Stimulated activated naive B cell treated with anti-CD40 and anti-IgM and Interleukin-4, amounts not matched to agents 10 μg/mL and 1 μg/mL and 100 μg/mL, for 72 hours (primary cell): ENCODE measurements around the gene LHPP.

ENCODE experiments used
- ATAC-seq, 2 donors: fragments of 150-1000 bp; cut with Tn5 transposase; replicated peaks; 2 replicates each; pipeline ENCODE4 v1.10.0; 2021; ENCODE audit warnings: moderate library complexity in 1 of 2
- DNase-seq: peaks from one replicate; pipeline ENCODE4 v3.0.0; 2021
- H3K27ac Mint-ChIP-seq: one replicate; pipeline ENCODE4 v1.8.0; 2022; ENCODE audit warnings: mild to moderate bottlenecking, mixed read lengths
- H3K27me3 Mint-ChIP-seq, 2 donors: one replicate each; pipeline ENCODE4 v1.8.0; 2022; ENCODE audit warnings: mixed read lengths in 2 of 2
- H3K36me3 Mint-ChIP-seq, 2 donors: one replicate each; pipeline ENCODE4 v1.8.0; 2022; ENCODE audit warnings: mixed read lengths in 2 of 2, mild to moderate bottlenecking in 1 of 2
- H3K4me1 Mint-ChIP-seq, 2 donors: one replicate each; pipeline ENCODE4 v1.8.0; 2022; ENCODE audit warnings: mixed read lengths in 2 of 2, mild to moderate bottlenecking in 1 of 2
- H3K4me3 Mint-ChIP-seq, 2 donors: one replicate each; pipeline ENCODE4 v1.8.0; 2022; ENCODE audit warnings: mild to moderate bottlenecking in 2 of 2, mixed read lengths in 2 of 2, moderate library complexity in 1 of 2
- H3K9me3 Mint-ChIP-seq, 2 donors: one replicate each; pipeline ENCODE4 v1.8.0; 2022; ENCODE audit warnings: mixed read lengths in 2 of 2, mild to moderate bottlenecking in 1 of 2

Gene LHPP

GRCh38 chr10:124612611-124613498, 151.2 kb downstream of the LHPP start:
- H3K9me3 Mint-ChIP-seq, result no peaks in the 10 kb centered on the region
- H3K27ac Mint-ChIP-seq, result peak overlapping the region; percentile 94
- peaks cover 55 to 92% of the 10 kb centered on the region in 2 donors for H3K4me1 Mint-ChIP-seq
- ATAC-seq, result peak; percentile 46 to 65
- DNase-seq, result no peak
- no peaks in the 10 kb centered on the region for H3K27me3 Mint-ChIP-seq
- H3K36me3 Mint-ChIP-seq, result peaks cover 12 to 26% of the 10 kb centered on the region in 2 donors
- H3K4me3 Mint-ChIP-seq, result peak overlapping the region; percentile 41 to 59

DNA sequence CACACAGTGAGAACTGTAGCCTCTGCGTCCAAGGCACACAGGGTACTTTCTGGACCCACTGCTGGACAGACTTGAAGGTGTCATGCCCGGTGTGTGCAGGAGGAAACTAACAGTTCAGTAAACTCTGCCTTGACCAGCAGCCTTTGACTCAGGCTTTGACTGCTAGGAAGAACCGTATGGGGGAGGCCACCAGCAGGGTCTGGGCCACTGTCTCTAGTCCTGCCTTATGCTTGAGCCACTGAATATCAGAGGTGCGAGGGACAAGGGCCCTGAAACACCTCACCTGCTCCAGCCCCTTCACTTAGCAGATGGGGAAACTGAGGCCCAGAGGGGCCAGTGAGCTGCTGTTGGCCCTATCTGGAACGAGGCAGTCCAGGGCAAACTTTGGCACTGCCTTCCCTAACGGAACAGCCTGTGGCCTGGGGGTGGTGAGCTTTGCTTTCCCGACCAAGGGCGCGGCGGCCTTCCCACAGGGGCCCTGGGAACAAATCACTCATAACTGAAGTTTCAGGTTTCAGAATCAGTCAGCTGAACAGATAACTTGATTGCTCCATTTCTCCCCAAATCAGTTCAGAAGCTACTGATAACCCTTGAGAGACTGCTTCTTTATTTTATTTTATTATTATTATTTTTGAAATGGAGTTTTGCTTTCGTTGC, 152.5 kb downstream of the LHPP start:
- Mint-ChIP-seq H3K9me3 (no peaks in the 10 kb centered on the region), H3K27ac (peak overlapping the region; percentile 73), H3K4me1 (peaks cover 65 to 94% of the 10 kb centered on the region in 2 donors), H3K27me3 (no peaks in the 10 kb centered on the region), H3K36me3 (peaks cover 12 to 26% of the 10 kb centered on the region in 2 donors), H3K4me3 (peak overlapping the region in 1 of 2 donors; percentile 53)
- DNase-seq (peak; percentile 58), ATAC-seq (peak; percentile 41 to 50)

DNA sequence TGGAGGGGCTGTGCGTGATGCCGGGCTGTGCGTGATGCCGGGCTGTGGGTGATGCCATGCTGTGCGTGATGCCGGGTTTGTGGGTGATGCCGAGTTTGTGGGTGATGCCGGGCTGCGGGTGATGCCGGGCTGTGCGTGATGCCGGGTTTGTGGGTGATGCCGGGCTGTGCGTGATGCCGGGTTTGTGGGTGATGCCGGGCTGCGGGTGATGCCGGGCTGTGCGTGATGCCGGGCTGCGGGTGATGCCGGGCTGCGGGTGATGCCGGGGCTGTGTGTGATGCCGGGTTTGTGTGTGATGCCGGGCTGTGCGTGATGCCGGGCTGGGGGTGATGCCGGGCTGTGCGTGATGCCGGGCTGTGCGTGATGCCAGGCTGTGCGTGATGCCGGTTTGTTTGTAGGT, 153.6 kb downstream of the LHPP start:
- H3K36me3 Mint-ChIP-seq, result peaks cover 10 to 20% of the 10 kb centered on the region in 2 donors
- peak overlapping the region; percentile 25 to 46 for H3K4me3 Mint-ChIP-seq
- no peaks in the 10 kb centered on the region for H3K9me3 Mint-ChIP-seq
- no peaks in the 10 kb centered on the region for H3K27me3 Mint-ChIP-seq
- peaks cover 66 to 95% of the 10 kb centered on the region in 2 donors for H3K4me1 Mint-ChIP-seq
- H3K27ac Mint-ChIP-seq, result peak overlapping the region; percentile 89
- ATAC-seq (no peak), DNase-seq (no peak)

GRCh38 chr10:124616040-124616835, 154.6 kb downstream of the LHPP start:
- Mint-ChIP-seq H3K27ac (peak overlapping the region; percentile 83), H3K36me3 (peaks cover 13 to 20% of the 10 kb centered on the region in 2 donors), H3K9me3 (no peaks in the 10 kb centered on the region), H3K27me3 (no peaks in the 10 kb centered on the region), H3K4me3 (peak overlapping the region in 1 of 2 donors; percentile 32), H3K4me1 (peaks cover 69 to 100% of the 10 kb centered on the region in 2 donors)
- ATAC-seq (no peak), DNase-seq (no peak)

DNA sequence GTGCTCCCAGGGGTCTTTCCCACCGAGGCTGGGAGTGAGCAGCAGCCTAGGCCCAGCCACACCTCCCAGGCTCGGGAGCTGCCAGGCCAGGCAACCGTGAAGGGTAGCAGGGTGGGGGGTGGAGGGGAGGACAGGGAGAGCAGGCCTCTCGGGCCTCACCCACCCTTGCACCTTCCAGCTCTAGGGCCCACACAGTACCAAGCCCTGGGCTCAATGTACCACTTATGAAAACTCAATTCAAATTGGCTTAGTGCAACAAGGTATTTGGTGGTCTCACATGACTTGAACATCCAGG, 155.2 kb downstream of the LHPP start:
- Mint-ChIP-seq H3K4me3 (peak overlapping the region; percentile 55 to 83), H3K27ac (peak overlapping the region; percentile 95)
- ATAC-seq, result no peak

DNA sequence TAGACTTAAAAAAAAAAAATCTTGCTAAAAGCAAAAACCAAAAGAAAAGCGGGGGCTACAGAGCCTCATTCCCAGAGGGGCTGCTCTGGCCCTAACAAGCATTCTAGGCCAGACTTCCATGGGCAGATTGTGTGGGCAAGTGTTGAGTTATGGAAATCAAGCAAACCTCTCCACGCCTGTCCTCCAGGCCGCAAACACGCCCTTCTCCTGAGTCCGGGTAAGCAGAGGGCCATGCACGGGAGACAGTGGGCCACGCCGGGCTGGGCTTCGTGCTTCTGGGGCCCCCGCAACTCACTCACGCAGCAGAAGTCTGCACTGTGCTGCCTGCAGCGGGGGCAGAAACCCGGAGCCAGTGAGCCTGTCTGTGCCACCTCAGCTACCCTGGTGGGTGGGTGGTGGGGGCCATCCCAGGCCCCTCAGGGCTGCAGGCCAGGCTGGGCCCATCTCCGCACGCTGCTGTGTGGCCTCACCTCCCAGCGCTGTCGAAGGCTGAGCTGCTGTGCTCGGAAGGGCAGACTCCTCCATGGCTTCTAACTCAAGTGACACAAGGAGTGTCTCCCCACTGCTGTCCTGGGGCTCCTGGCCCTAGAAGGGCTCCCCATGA, 156.9 kb downstream of the LHPP start:
- peaks cover 70 to 100% of the 10 kb centered on the region in 2 donors for H3K4me1 Mint-ChIP-seq
- peaks cover 16 to 28% of the 10 kb centered on the region in 2 donors for H3K36me3 Mint-ChIP-seq

More for the DNA sequence above, 155.2 kb downstream of the LHPP start:
- peaks cover 72 to 100% of the 10 kb centered on the region in 2 donors for H3K4me1 Mint-ChIP-seq
- H3K9me3 Mint-ChIP-seq, result no peaks in the 10 kb centered on the region
- H3K36me3 Mint-ChIP-seq, result peaks cover 13 to 20% of the 10 kb centered on the region in 2 donors
- no peak for DNase-seq
- H3K27me3 Mint-ChIP-seq, result no peaks in the 10 kb centered on the region

DNA sequence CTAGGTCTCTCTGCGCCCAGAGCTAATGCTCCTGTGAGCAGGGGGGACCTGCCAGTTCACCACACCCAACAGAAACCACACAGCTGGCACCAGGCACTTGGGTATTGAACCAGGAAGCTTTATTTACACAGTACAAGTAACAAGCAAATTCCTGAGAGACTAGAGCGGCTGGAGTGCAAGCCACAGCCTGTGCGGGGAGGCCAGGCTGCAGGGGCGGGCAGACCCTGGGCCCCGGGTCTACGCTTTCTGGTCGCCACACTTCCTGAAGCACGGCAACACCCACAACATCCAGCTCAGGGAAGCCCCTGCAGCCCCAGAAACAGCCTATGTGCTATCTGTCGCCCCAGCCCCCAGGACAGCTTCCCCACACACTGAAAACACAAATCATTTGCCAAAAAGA, 157.6 kb downstream of the LHPP start:
- ATAC-seq, result peak; percentile 68 to 73
- no peak for DNase-seq
- Mint-ChIP-seq H3K9me3 (no peaks in the 10 kb centered on the region), H3K27ac (peak overlapping the region; percentile 88), H3K4me1 (peaks cover 70 to 100% of the 10 kb centered on the region in 2 donors), H3K36me3 (peaks cover 18 to 28% of the 10 kb centered on the region in 2 donors), H3K27me3 (no peaks in the 10 kb centered on the region), H3K4me3 (peak overlapping the region; percentile 74 to 83)

More for the DNA sequence above, 156.9 kb downstream of the LHPP start:
- Mint-ChIP-seq H3K4me3 (peak overlapping the region; percentile 77 to 83), H3K27me3 (no peaks in the 10 kb centered on the region), H3K27ac (peak overlapping the region; percentile 95), H3K9me3 (no peaks in the 10 kb centered on the region)
- no peak for DNase-seq
- ATAC-seq, result peak; percentile 0 to 1

DNA sequence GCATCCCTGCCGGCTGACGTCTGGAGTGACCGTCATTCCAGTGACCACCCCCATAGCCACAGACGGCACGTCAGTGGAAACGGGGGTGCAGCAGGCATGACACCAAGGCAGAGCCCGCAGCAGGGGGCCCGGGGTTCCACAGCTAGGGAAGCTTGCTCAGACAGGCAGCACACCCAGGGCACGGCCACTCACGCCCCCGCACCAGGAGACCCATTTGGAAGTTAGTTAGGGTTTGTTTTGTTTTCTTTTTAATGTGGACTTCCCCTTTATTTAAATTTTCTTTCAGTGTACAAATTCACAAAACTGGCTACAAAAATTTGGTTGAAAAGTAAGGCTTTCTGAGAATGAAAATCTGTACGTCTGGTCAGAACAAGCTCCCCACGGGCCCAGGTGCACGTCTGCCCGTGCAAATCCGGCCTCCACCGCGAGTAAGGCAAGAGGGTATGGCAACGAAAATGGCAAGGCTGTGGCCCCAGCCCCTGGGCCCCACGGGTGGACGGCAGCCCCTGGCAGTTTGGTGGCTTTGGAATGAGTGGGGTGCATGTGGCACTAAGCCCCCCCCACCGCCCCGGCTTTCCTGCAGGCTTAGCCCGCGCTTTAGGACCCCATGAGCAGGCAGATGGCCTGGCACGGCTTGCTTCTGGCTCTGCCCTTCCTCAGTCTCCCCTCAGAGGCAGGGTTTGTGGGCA, 158.3 kb downstream of the LHPP start:
- DNase-seq, result no peak
- H3K27ac Mint-ChIP-seq, result peak overlapping the region; percentile 94
- H3K4me3 Mint-ChIP-seq, result peak overlapping the region; percentile 74 to 83
- no peaks in the 10 kb centered on the region for H3K27me3 Mint-ChIP-seq
- H3K9me3 Mint-ChIP-seq, result no peaks in the 10 kb centered on the region
- H3K4me1 Mint-ChIP-seq, result peaks cover 72 to 100% of the 10 kb centered on the region in 2 donors
- peak; percentile 45 to 60 for ATAC-seq
- peaks cover 17 to 29% of the 10 kb centered on the region in 2 donors for H3K36me3 Mint-ChIP-seq

- H3K4me1 Mint-ChIP-seq, result peaks cover 76 to 100% of the 10 kb centered on the region in 2 donors
- no peaks in the 10 kb centered on the region for H3K9me3 Mint-ChIP-seq
- H3K27ac Mint-ChIP-seq, result peak overlapping the region; percentile 31
- DNase-seq (no peak), ATAC-seq (no peak)
- H3K4me3 Mint-ChIP-seq, result no peak overlapping the region
- H3K36me3 Mint-ChIP-seq, result peaks cover 16 to 17% of the 10 kb centered on the region in 2 donors
- H3K27me3 Mint-ChIP-seq, result no peaks in the 10 kb centered on the region
These were observed 160.0 kb downstream of the LHPP start for GRCh38 chr10:124621637-124622036.

- no peak for ATAC-seq
- peak overlapping the region; percentile 81 for H3K27ac Mint-ChIP-seq
- DNase-seq, result no peak
- H3K27me3 Mint-ChIP-seq, result no peaks in the 10 kb centered on the region
- no peaks in the 10 kb centered on the region for H3K9me3 Mint-ChIP-seq
- H3K4me3 Mint-ChIP-seq, result no peak overlapping the region
- H3K4me1 Mint-ChIP-seq, result peaks cover 78 to 100% of the 10 kb centered on the region in 2 donors
- peaks cover 14% of the 10 kb centered on the region in 2 donors for H3K36me3 Mint-ChIP-seq
These were observed 160.5 kb downstream of the LHPP start for GRCh38 chr10:124622158-124622557.

- peaks cover 77 to 100% of the 10 kb centered on the region in 2 donors for H3K4me1 Mint-ChIP-seq
- H3K9me3 Mint-ChIP-seq, result no peaks in the 10 kb centered on the region
- ATAC-seq (no peak), DNase-seq (no peak)
- H3K4me3 Mint-ChIP-seq, result peak overlapping the region in 1 of 2 donors; percentile 12
- peak overlapping the region; percentile 21 for H3K27ac Mint-ChIP-seq
- H3K36me3 Mint-ChIP-seq, result peaks cover 11 to 12% of the 10 kb centered on the region in 2 donors
- H3K27me3 Mint-ChIP-seq, result no peaks in the 10 kb centered on the region
These were observed 161.4 kb downstream of the LHPP start for GRCh38 chr10:124622866-124623536.

- ATAC-seq, result no peak
- Mint-ChIP-seq H3K36me3 (peaks cover 11 to 12% of the 10 kb centered on the region in 2 donors), H3K27me3 (no peaks in the 10 kb centered on the region), H3K4me1 (peaks cover 76 to 100% of the 10 kb centered on the region in 2 donors), H3K27ac (peak overlapping the region; percentile 66), H3K4me3 (no peak overlapping the region), H3K9me3 (no peaks in the 10 kb centered on the region)
- no peak for DNase-seq
These were observed 162.4 kb downstream of the LHPP start for GRCh38 chr10:124624006-124624405.

DNA sequence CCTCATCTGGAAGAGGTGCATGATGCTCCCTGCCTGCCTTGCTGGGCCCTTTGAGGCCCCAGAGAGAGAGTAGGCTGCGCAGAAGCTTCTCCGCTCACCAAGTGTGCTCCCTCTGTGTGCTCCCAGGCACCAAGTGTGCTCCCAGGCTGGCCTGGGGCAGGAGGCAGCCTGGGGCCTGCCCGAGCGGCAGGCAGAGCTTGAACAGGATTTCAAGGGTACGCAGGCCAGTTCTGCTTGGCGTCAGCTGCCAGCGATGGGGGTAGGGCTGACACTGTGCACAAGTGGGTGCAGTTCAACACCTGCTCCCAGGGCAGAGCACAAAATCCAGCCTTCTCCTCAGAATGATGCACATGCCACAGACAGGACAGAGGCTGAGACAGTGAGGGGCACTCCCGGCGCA, 162.8 kb downstream of the LHPP start:
- Mint-ChIP-seq H3K9me3 (no peaks in the 10 kb centered on the region), H3K4me3 (peak overlapping the region; percentile 39 to 72), H3K4me1 (peaks cover 77 to 100% of the 10 kb centered on the region in 2 donors), H3K27ac (peak overlapping the region; percentile 93), H3K36me3 (peaks cover 11 to 12% of the 10 kb centered on the region in 2 donors), H3K27me3 (no peaks in the 10 kb centered on the region)
- no peak for DNase-seq
- ATAC-seq, result peak; percentile 5 to 22
